HepG2 (cell line): ENCODE results near the gene PLEKHB2. TPM values are rescaled to one million over a fixed set of nuclear protein-coding genes. Genes with fewer than 3 reads are reported as not detected.
A peak's percentile ranks its signal among the peaks of the same experiment; 100 is the strongest.

Source experiments
- ERF ChIP-seq: IDR thresholded peaks from 2 replicates; pipeline ENCODE4 v1.6.1; 2018; ENCODE audit warnings: missing biosample characterization, missing genetic modification reagents
- FOXA1 ChIP-seq, 2 experiments: fragments of 450-650 bp in 1 of 2; sonication (generic) in 1 of 2; formaldehyde crosslinking in 1 of 2; IDR thresholded peaks; 2 replicates each; pipeline versions ENCODE4 v1.4.0 to v1.6.1; 2016 to 2020; ENCODE audit warnings: missing genetic modification reagents in 1 of 2
- FOXJ3 ChIP-seq: sonication (generic); formaldehyde crosslinking; IDR thresholded peaks from 2 replicates; pipeline ENCODE4 v1.4.0; 2020; ENCODE audit warnings: missing genetic modification reagents, mild to moderate bottlenecking, borderline replicate concordance
- KDM4B ChIP-seq: sonication (generic); formaldehyde crosslinking; IDR thresholded peaks from 2 replicates; pipeline ENCODE4 v1.4.0; 2020; ENCODE audit warnings: missing genetic modification reagents
- MTF2 ChIP-seq: sonication (generic); formaldehyde crosslinking; IDR thresholded peaks from 2 replicates; pipeline ENCODE4 v1.5.0; 2020; ENCODE audit warnings: missing genetic modification reagents, borderline replicate concordance
- MXI1 ChIP-seq: IDR thresholded peaks from 3 replicates; pipeline ENCODE4 v1.6.1; 2012; ENCODE audit warnings: low read depth, low read length, inconsistent platforms, borderline replicate concordance
- NR1H2 ChIP-seq: sonication (generic); formaldehyde crosslinking; IDR thresholded peaks from 2 replicates; pipeline ENCODE4 v1.8.1; 2022; ENCODE audit warnings: low read depth, missing genetic modification reagents, borderline replicate concordance
- PHF8 ChIP-seq: sonication (generic); formaldehyde crosslinking; IDR thresholded peaks from 2 replicates; pipeline ENCODE4 v1.5.0; 2020; ENCODE audit warnings: missing genetic modification reagents
- RAD51 ChIP-seq: fragments of 450-650 bp; IDR thresholded peaks from 2 replicates; pipeline ENCODE4 v1.6.1; 2016; ENCODE audit warnings: borderline replicate concordance
- RBFOX2 ChIP-seq: fragments of 200-400 bp; formaldehyde crosslinking; IDR thresholded peaks from 2 replicates; pipeline ENCODE4 v1.6.1; 2017; ENCODE audit warnings: low read depth, mild to moderate bottlenecking, low read length
- SAP130 ChIP-seq: IDR thresholded peaks from 2 replicates; pipeline ENCODE4 v1.6.1; 2016; ENCODE audit warnings: low read depth
- SUZ12 ChIP-seq: fragments of 150-350 bp; IDR thresholded peaks from 2 replicates; pipeline ENCODE4 v1.6.1; 2014; ENCODE audit warnings: low read depth, low read length
- TAF15 ChIP-seq: fragments of 200-400 bp; formaldehyde crosslinking; IDR thresholded peaks from one replicate; pipeline ENCODE4 v1.6.1; 2018; ENCODE audit warnings: mild to moderate bottlenecking, low read depth, low read length; ENCODE audit not compliant: poor library complexity, severe bottlenecking
- TBP ChIP-seq: sonication (generic); formaldehyde crosslinking; IDR thresholded peaks from 2 replicates; pipeline ENCODE4 v1.5.0; 2020; ENCODE audit warnings: missing genetic modification reagents
- ZC3H4 ChIP-seq: sonication (generic); formaldehyde crosslinking; IDR thresholded peaks from 2 replicates; pipeline ENCODE4 v1.4.0; 2020; ENCODE audit warnings: missing genetic modification reagents, borderline replicate concordance
- ZNF136 ChIP-seq: sonication (generic); formaldehyde crosslinking; IDR thresholded peaks from 2 replicates; pipeline ENCODE4 v1.8.1; 2022; ENCODE audit warnings: low read depth, mild to moderate bottlenecking, moderate library complexity, missing genetic modification reagents
- ZNF3 ChIP-seq: IDR thresholded peaks from 2 replicates; pipeline ENCODE4 v1.7.0; 2017; ENCODE audit warnings: inconsistent platforms
- polyA plus RNA-seq, 8 experiments: library from polyadenylated mRNA; depleted of rRNA in 3 of 8; stranded (reverse) in 7 of 8; unstranded in 1 of 8; fragments of >200 nt; fragmentation: Illumina TruSeq in 4 of 8; extraction: Trizol in 4 of 8; gene quantifications; 2 replicates each; pipeline versions ENCODE4 v1.2.1 to v1.2.3, GENCODE V29; 2011 to 2016; ENCODE audit warnings: low read depth in 4 of 8, missing spikeins in 1 of 8, mixed read lengths in 1 of 8; ENCODE audit not compliant: insufficient read depth in 1 of 8
- total RNA-seq, 5 experiments: library from RNA; depleted of rRNA; stranded (reverse); fragments of >200 nt; fragmentation: Illumina TruSeq; extraction: Trizol; gene quantifications; 2 replicates each; pipeline ENCODE4 v1.2.3, GENCODE V29; 2016; ENCODE audit warnings: low read depth in 1 of 5
- TF ChIP-seq, protein P1 (sequence below): sonication (generic); formaldehyde crosslinking; conservative IDR thresholded peaks from 2 replicates; pipeline ENCODE4 v1.4.0; 2020; ENCODE audit warnings: missing genetic modification reagents
- TF ChIP-seq, protein P2 (sequence below): sonication (generic); formaldehyde crosslinking; IDR thresholded peaks from 2 replicates; pipeline ENCODE4 v1.4.0; 2020; ENCODE audit warnings: mild to moderate bottlenecking, low read depth, missing genetic modification reagents
- TF ChIP-seq, protein P3 (sequence below): sonication (generic); formaldehyde crosslinking; conservative IDR thresholded peaks from 2 replicates; pipeline ENCODE4 v1.4.0; 2020; ENCODE audit warnings: missing genetic modification reagents
- TF ChIP-seq, protein P4 (sequence below): sonication (generic); formaldehyde crosslinking; IDR thresholded peaks from 2 replicates; pipeline ENCODE4 v1.5.0; 2020; ENCODE audit warnings: mild to moderate bottlenecking, missing genetic modification reagents

Gene PLEKHB2
- total and polyA plus RNA-seq, 2 of the 13 experiments (the other 11 are each of a cell fraction or from before 2014, with no cell fraction given), result 73.0 to 78.9 TPM

DNA sequence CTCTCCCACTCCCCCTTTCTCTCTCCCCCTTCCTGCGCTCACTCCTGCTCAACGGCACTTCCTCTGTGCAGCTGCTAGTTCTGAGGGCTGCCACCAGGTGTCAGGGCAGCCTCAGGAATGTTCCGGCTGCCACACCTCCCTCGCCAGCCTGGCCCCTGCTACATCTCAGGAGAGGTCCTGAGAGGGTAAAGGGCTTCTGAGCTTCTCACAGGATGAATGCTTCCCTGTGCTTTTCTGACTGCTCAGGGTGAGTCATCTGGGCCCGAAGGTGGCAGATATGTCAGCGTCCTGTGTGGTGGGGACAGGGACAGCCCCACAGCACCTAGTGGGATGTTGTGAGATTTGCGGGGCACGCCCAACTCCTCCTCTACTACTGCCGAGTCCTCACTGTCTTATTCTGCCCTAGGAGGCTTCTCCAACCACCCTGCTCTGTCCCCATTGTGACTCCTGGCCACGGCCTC lies 49.0 kb downstream of the PLEKHB2 start (continued):
- no peak for TF ChIP-seq RAD51
- no peak for TF ChIP-seq RBFOX2
- no peak for TF ChIP-seq SUZ12
- TF ChIP-seq TAF15, result no peak
- TF ChIP-seq PHF8 (CRISPR knock-in tag), result no peak
- TF ChIP-seq NR1H2 (CRISPR knock-in tag), result no peak
- TF ChIP-seq ERF, result no peak
- TF ChIP-seq, protein P1, sequence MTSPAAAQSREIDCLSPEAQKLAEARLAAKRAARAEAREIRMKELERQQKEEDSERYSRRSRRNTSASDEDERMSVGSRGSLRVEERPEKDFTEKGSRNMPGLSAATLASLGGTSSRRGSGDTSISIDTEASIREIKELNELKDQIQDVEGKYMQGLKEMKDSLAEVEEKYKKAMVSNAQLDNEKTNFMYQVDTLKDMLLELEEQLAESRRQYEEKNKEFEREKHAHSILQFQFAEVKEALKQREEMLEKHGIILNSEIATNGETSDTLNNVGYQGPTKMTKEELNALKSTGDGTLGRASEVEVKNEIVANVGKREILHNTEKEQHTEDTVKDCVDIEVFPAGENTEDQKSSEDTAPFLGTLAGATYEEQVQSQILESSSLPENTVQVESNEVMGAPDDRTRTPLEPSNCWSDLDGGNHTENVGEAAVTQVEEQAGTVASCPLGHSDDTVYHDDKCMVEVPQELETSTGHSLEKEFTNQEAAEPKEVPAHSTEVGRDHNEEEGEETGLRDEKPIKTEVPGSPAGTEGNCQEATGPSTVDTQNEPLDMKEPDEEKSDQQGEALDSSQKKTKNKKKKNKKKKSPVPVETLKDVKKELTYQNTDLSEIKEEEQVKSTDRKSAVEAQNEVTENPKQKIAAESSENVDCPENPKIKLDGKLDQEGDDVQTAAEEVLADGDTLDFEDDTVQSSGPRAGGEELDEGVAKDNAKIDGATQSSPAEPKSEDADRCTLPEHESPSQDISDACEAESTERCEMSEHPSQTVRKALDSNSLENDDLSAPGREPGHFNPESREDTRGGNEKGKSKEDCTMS (CRISPR knock-in tag), result no peak
- no peak for TF ChIP-seq ZNF136 (CRISPR knock-in tag)
- TF ChIP-seq ZNF3 (CRISPR knock-in tag), result no peak
- no peak for TF ChIP-seq FOXA1 (IDR thresholded peaks at IDR 0.05)
- peak; percentile 24; the same call in 1 of the 2 replicates for TF ChIP-seq FOXA1 (CRISPR knock-in tag; IDR thresholded peaks at IDR 0.05)
- peak; percentile 48; the same call in 1 of the 2 replicates for TF ChIP-seq SAP130
- no peak for TF ChIP-seq MTF2
- TF ChIP-seq MXI1, result no peak
- TF ChIP-seq, protein P2, sequence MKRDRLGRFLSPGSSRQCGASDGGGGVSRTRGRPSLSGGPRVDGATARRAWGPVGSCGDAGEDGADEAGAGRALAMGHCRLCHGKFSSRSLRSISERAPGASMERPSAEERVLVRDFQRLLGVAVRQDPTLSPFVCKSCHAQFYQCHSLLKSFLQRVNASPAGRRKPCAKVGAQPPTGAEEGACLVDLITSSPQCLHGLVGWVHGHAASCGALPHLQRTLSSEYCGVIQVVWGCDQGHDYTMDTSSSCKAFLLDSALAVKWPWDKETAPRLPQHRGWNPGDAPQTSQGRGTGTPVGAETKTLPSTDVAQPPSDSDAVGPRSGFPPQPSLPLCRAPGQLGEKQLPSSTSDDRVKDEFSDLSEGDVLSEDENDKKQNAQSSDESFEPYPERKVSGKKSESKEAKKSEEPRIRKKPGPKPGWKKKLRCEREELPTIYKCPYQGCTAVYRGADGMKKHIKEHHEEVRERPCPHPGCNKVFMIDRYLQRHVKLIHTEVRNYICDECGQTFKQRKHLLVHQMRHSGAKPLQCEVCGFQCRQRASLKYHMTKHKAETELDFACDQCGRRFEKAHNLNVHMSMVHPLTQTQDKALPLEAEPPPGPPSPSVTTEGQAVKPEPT (CRISPR knock-in tag), result no peak
- TF ChIP-seq, protein P3, sequence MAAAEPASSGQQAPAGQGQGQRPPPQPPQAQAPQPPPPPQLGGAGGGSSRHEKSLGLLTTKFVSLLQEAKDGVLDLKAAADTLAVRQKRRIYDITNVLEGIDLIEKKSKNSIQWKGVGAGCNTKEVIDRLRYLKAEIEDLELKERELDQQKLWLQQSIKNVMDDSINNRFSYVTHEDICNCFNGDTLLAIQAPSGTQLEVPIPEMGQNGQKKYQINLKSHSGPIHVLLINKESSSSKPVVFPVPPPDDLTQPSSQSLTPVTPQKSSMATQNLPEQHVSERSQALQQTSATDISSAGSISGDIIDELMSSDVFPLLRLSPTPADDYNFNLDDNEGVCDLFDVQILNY (CRISPR knock-in tag), result no peak
- no peak for TF ChIP-seq TBP (CRISPR knock-in tag)
- TF ChIP-seq FOXJ3 (CRISPR knock-in tag), result no peak
- no peak for TF ChIP-seq ZC3H4 (CRISPR knock-in tag)
- TF ChIP-seq, protein P4, sequence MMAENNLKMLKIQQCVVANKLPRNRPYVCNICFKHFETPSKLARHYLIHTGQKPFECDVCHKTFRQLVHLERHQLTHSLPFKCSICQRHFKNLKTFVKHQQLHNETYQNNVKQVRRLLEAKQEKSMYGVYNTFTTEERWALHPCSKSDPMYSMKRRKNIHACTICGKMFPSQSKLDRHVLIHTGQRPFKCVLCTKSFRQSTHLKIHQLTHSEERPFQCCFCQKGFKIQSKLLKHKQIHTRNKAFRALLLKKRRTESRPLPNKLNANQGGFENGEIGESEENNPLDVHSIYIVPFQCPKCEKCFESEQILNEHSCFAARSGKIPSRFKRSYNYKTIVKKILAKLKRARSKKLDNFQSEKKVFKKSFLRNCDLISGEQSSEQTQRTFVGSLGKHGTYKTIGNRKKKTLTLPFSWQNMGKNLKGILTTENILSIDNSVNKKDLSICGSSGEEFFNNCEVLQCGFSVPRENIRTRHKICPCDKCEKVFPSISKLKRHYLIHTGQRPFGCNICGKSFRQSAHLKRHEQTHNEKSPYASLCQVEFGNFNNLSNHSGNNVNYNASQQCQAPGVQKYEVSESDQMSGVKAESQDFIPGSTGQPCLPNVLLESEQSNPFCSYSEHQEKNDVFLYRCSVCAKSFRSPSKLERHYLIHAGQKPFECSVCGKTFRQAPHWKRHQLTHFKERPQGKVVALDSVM (CRISPR knock-in tag), result no peak
- TF ChIP-seq KDM4B (CRISPR knock-in tag), result 0 out of 2 replicates have a peak, but pooled peaks have one; percentile 44
